Thyroid gland (tissue), 4 donors: ENCODE results near the gene MARVELD1.

ENCODE experiments used
- POLR2A ChIP-seq, 2 donors: fragments of 450-650 bp; IDR thresholded peaks; one replicate each; pipeline ENCODE4 v1.6.1; 2017; ENCODE audit warnings: antibody characterized with exemption in 2 of 2, mild to moderate bottlenecking in 2 of 2, moderate library complexity in 1 of 2
- TF ChIP-seq, protein P1 (sequence below), 6 experiments: fragments of 200-600 bp in 3 of 6; fragments of 450-650 bp in 3 of 6; sonication (generic) in 3 of 6; IDR thresholded peaks; one replicate each; pipeline ENCODE4 v1.5.1; 2016 to 2019; ENCODE audit warnings: antibody characterized with exemption in 6 of 6, mild to moderate bottlenecking in 2 of 6, inconsistent platforms in 1 of 6, moderate library complexity in 1 of 6

DNA sequence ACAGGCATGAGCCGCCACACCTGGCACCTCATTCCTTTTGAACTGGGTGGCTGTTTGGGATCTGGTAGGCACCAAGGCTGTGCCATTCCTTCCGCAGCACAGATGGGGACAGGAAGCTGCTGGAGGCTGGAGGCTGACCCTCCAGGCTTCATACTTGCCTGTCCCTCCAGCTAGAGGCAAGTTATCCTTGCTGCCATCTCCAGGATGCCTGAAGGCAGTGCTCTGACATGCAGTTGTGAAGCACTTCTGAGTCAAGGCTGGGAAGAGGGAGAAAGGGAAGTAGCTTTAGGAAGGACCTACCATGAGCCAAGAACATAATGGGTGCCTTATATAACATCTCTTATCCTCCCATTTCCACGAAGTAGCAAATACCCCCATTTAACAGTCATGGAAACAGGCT, 9.5 kb downstream of the MARVELD1 start:
- TF ChIP-seq, protein P1, sequence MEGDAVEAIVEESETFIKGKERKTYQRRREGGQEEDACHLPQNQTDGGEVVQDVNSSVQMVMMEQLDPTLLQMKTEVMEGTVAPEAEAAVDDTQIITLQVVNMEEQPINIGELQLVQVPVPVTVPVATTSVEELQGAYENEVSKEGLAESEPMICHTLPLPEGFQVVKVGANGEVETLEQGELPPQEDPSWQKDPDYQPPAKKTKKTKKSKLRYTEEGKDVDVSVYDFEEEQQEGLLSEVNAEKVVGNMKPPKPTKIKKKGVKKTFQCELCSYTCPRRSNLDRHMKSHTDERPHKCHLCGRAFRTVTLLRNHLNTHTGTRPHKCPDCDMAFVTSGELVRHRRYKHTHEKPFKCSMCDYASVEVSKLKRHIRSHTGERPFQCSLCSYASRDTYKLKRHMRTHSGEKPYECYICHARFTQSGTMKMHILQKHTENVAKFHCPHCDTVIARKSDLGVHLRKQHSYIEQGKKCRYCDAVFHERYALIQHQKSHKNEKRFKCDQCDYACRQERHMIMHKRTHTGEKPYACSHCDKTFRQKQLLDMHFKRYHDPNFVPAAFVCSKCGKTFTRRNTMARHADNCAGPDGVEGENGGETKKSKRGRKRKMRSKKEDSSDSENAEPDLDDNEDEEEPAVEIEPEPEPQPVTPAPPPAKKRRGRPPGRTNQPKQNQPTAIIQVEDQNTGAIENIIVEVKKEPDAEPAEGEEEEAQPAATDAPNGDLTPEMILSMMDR (IDR thresholded peaks at IDR 0.05), result no peak
- no peak for TF ChIP-seq POLR2A (IDR thresholded peaks at IDR 0.05)
